Thoracic aorta (tissue), 2 donors: ENCODE data around the gene SMIM1. TPM values are rescaled to one million over a fixed set of nuclear protein-coding genes. Genes with fewer than 3 reads are reported as not detected.
"Not testable (repeated sequence)": the region's sequence is repeated elsewhere in the genome, so short reads cannot be mapped to it uniquely, and the experiment has no call there.

ENCODE experiments used
- ATAC-seq: fragments of 150-250 bp; one replicate; pipeline ENCODE4 v1.8.0; 2017; ENCODE audit warnings: low read depth; ENCODE audit not compliant: insufficient number of reproducible peaks, low FRiP score
- DNase-seq: peaks from one replicate; pipeline ENCODE4 v3.0.0-alpha.2; 2020; ENCODE audit warnings: low spot score
- H3K27ac ChIP-seq, 2 donors: fragments of 200-600 bp; sonication (generic); 1 replicate in 1 of 2; 2 replicates in 1 of 2; pipeline ENCODE4 v1.5.1; 2016; ENCODE audit warnings: mild to moderate bottlenecking in 2 of 2, moderate library complexity in 2 of 2
- H3K27me3 ChIP-seq: fragments of 200-600 bp; sonication (generic); replicated peaks from 2 replicates; pipeline ENCODE4 v1.6.0; 2016; ENCODE audit warnings: mild to moderate bottlenecking; ENCODE audit not compliant: insufficient read depth
- H3K36me3 ChIP-seq: fragments of 200-600 bp; sonication (generic); one replicate; pipeline ENCODE4 v1.5.1; 2016
- H3K4me1 ChIP-seq, 2 donors: fragments of 200-600 bp; sonication (generic); 1 replicate in 1 of 2; 2 replicates in 1 of 2; pipeline versions ENCODE4 v1.5.1 to v1.6.0; 2016; ENCODE audit warnings: low read depth in 2 of 2, mild to moderate bottlenecking in 1 of 2; ENCODE audit not compliant: control insufficient read depth in 1 of 2
- H3K4me3 ChIP-seq: fragments of 200-600 bp; sonication (generic); 2 replicates; pipeline ENCODE4 v1.5.1; 2016; ENCODE audit warnings: mild to moderate bottlenecking
- H3K9me3 ChIP-seq: fragments of 200-600 bp; sonication (generic); 2 replicates; pipeline ENCODE4 v1.5.1; 2016
- CTCF ChIP-seq: fragments of 200-600 bp; sonication (generic); IDR thresholded peaks from one replicate; pipeline ENCODE4 v1.5.1; 2019; ENCODE audit warnings: antibody characterized with exemption
- total RNA-seq, 2 donors: library from RNA; depleted of rRNA; stranded (reverse); fragments of >200 nt; gene quantifications; one replicate each; pipeline versions ENCODE4 v1.1.0 to v1.2.3, GENCODE V29; 2016

SMIM1 gene
- total RNA-seq, 2 donors from 2014 or later = 2.6 to 4.6 TPM

GRCh38 chr1:3809680-3810079 is 37.1 kb downstream of the SMIM1 start:
- Histone ChIP-seq H3K4me1 (no peaks in the 10 kb centered on the region), H3K36me3 (peaks cover 5% of the 10 kb centered on the region), H3K4me3 (no peak overlapping the region), H3K27ac (no peak overlapping the region), H3K27me3 (no peaks in the 10 kb centered on the region), H3K9me3 (no peaks in the 10 kb centered on the region)
- no peak for DNase-seq
- ATAC-seq = no peak
- no peak for TF ChIP-seq CTCF

DNA sequence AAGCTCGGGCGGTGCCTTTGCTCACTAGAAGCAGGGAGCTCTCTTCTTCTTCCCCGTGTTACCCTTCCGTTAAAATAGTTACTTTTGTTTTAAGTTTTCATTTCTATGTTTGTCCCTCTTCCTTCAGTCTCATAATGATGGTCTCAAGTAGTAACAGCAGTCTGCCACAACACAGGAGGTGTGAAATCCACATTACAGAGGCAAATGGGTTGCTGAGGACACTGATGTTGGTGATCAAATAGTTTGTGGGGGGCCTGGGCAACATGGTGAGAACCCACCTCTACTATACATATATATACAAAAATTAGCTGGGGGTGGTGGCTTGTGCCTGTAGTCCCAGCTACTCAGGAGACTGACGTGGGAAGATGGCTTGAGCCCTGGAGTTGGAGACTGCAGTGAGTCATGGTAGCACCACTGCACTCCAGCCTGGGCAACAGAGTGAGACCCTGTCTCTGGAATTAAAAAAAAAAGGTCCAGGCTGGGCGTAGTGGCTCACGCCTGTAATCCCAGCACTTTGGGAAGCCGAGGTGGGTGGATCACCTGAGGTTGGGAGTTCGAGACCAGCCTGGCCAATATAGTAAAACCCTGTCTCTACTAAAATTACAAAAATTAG is 37.7 kb downstream of the SMIM1 start:
- DNase-seq, ATAC-seq, H3K4me3 ChIP-seq, H3K9me3 ChIP-seq, H3K27ac ChIP-seq, H3K27me3 ChIP-seq, H3K4me1 ChIP-seq: not testable (repeated sequence)
- peaks cover 10% of the 10 kb centered on the region for H3K36me3 ChIP-seq

GRCh38 chr1:3811595-3811911 is 39.0 kb downstream of the SMIM1 start:
- Histone ChIP-seq H3K36me3 (peaks cover 13% of the 10 kb centered on the region), H3K4me1 (no peaks in the 10 kb centered on the region), H3K4me3 (no peak overlapping the region), H3K27me3 (no peaks in the 10 kb centered on the region), H3K27ac (no peak overlapping the region), H3K9me3 (no peaks in the 10 kb centered on the region)
- no peak for TF ChIP-seq CTCF
- DNase-seq (no peak), ATAC-seq (no peak)

- DNase-seq (no peak), ATAC-seq (no peak)
- peaks cover 13% of the 10 kb centered on the region for H3K36me3 ChIP-seq
These were observed 41.5 kb downstream of the SMIM1 start for GRCh38 chr1:3814065-3814464.

GRCh38 chr1:3814771-3815561 is 42.4 kb downstream of the SMIM1 start:
- Histone ChIP-seq H3K4me3 (no peak overlapping the region), H3K36me3 (peaks cover 17% of the 10 kb centered on the region), H3K9me3 (no peaks in the 10 kb centered on the region), H3K27me3 (no peaks in the 10 kb centered on the region), H3K27ac (no peak overlapping the region), H3K4me1 (no peaks in the 10 kb centered on the region)
- no peak for ATAC-seq
- no peak for DNase-seq
- no peak for TF ChIP-seq CTCF

More at GRCh38 chr1:3814065-3814464, 41.5 kb downstream of the SMIM1 start:
- TF ChIP-seq CTCF = no peak
- Histone ChIP-seq H3K4me1 (no peaks in the 10 kb centered on the region), H3K4me3 (no peak overlapping the region), H3K27me3 (no peaks in the 10 kb centered on the region), H3K27ac (no peak overlapping the region), H3K9me3 (no peaks in the 10 kb centered on the region)
